Stimulated activated CD4-positive, alpha-beta T cell treated with anti-CD3 and anti-CD28 coated beads, Interleukin-12 subunit alpha, Interleukin-12 subunit beta, amount 100 ng/mL, for 4 hours (primary cell): ENCODE measurements around the gene SNAPIN.

ENCODE experiments used
- DNase-seq: peaks from one replicate; pipeline ENCODE4 v3.0.0-alpha.2; 2020

SNAPIN gene

GRCh38 chr1:153679337-153680119, 21.0 kb downstream of the SNAPIN start:
- DNase-seq, result peak; percentile 23

- no peak for DNase-seq
Measured at GRCh38 chr1:153680120-153680403, 21.6 kb downstream of the SNAPIN start.

- no peak for DNase-seq
Measured at GRCh38 chr1:153682730-153683129, 24.2 kb downstream of the SNAPIN start.

- no peak for DNase-seq
Measured at GRCh38 chr1:153683854-153684253, 25.4 kb downstream of the SNAPIN start.

- DNase-seq, result no peak
Measured at GRCh38 chr1:153684892-153685291, 26.4 kb downstream of the SNAPIN start.

- no peak for DNase-seq
Measured at GRCh38 chr1:153685544-153686340, 27.2 kb downstream of the SNAPIN start.

- DNase-seq, result no peak
Measured at GRCh38 chr1:153687346-153688125, 29.0 kb downstream of the SNAPIN start.

- no peak for DNase-seq
Measured at GRCh38 chr1:153688276-153688675, 29.8 kb downstream of the SNAPIN start.

GRCh38 chr1:153688736-153689328, 30.3 kb downstream of the SNAPIN start:
- DNase-seq, result no peak

- no peak for DNase-seq
Measured at GRCh38 chr1:153693466-153693865, 35.0 kb downstream of the SNAPIN start.

GRCh38 chr1:153696741-153697140, 38.2 kb downstream of the SNAPIN start:
- DNase-seq, result no peak

GRCh38 chr1:153697191-153698019, 38.9 kb downstream of the SNAPIN start:
- DNase-seq, result no peak

- no peak for DNase-seq
Measured at GRCh38 chr1:153698020-153698922, 39.8 kb downstream of the SNAPIN start.

- DNase-seq, result no peak
Measured at GRCh38 chr1:153698923-153699714, 40.6 kb downstream of the SNAPIN start.

- no peak for DNase-seq
Measured at GRCh38 chr1:153699768-153700167, 41.3 kb downstream of the SNAPIN start.

- DNase-seq, result no peak
Measured at GRCh38 chr1:153705484-153705883, 47.0 kb downstream of the SNAPIN start.

GRCh38 chr1:153711026-153711425, 52.5 kb downstream of the SNAPIN start:
- no peak for DNase-seq
